Suprapubic skin (tissue), 4 donors: Measurements from ENCODE around the gene SLC22A23. TPM values are rescaled to one million over a fixed set of nuclear protein-coding genes. Genes with fewer than 3 reads are reported as not detected.

ENCODE experiments used
- DNase-seq, 2 donors: peaks; one replicate each; pipeline ENCODE4 v3.0.0-alpha.2; 2019; ENCODE audit warnings: low spot score in 2 of 2
- H3K27ac ChIP-seq: fragments of 200-600 bp; sonication (generic); one replicate; pipeline ENCODE4 v1.5.1; 2019
- H3K27me3 ChIP-seq: fragments of 200-600 bp; sonication (generic); one replicate; pipeline ENCODE4 v1.5.1; 2019
- H3K36me3 ChIP-seq: fragments of 200-600 bp; sonication (generic); one replicate; pipeline ENCODE4 v1.5.1; 2019
- H3K4me1 ChIP-seq: fragments of 200-600 bp; sonication (generic); one replicate; pipeline ENCODE4 v1.5.1; 2019
- H3K4me3 ChIP-seq: fragments of 200-600 bp; sonication (generic); one replicate; pipeline ENCODE4 v1.5.1; 2019; ENCODE audit warnings: mild to moderate bottlenecking
- H3K9me3 ChIP-seq: fragments of 200-600 bp; sonication (generic); one replicate; pipeline ENCODE4 v1.5.1; 2019
- CTCF ChIP-seq, 2 donors: fragments of 200-600 bp in 1 of 2; fragments of 450-650 bp in 1 of 2; sonication (generic) in 1 of 2; IDR thresholded peaks; one replicate each; pipeline ENCODE4 v1.5.1; 2016 to 2019; ENCODE audit warnings: antibody characterized with exemption in 2 of 2, mild to moderate bottlenecking in 1 of 2, moderate library complexity in 1 of 2
- EP300 ChIP-seq: sonication (generic); formaldehyde crosslinking; IDR thresholded peaks from one replicate; pipeline ENCODE4 v1.6.1; 2017; ENCODE audit warnings: antibody characterized with exemption
- POLR2A ChIP-seq, 2 donors: fragments of 450-650 bp; IDR thresholded peaks; one replicate each; pipeline ENCODE4 v1.6.1; 2017; ENCODE audit warnings: antibody characterized with exemption in 2 of 2, mild to moderate bottlenecking in 2 of 2, moderate library complexity in 2 of 2
- POLR2AphosphoS5 ChIP-seq, 3 donors: sonication (generic); formaldehyde crosslinking; IDR thresholded peaks; one replicate each; pipeline ENCODE4 v1.6.1; 2017; ENCODE audit warnings: antibody characterized with exemption in 3 of 3
- WGBS: methylation state at CpG from one replicate; pipeline ENCODE4 v1.1.5; 2018; 5-methylcytosine and 5-hydroxymethylcytosine counted together
- total RNA-seq, 4 donors: library from RNA; depleted of rRNA; stranded (reverse); fragments of >200 nt; gene quantifications; one replicate each; pipeline ENCODE4 v1.1.0, GENCODE V29; 2016

Gene SLC22A23
- total RNA-seq, 4 donors from 2014 or later = 38.2 to 59.8 (median 48.1) TPM

- 75% methylated on average over 6 of the region's 6 CpGs for WGBS
- no peak for TF ChIP-seq CTCF (IDR thresholded peaks at IDR 0.05)
- TF ChIP-seq POLR2AphosphoS5 (IDR thresholded peaks at IDR 0.05) = no peak
- no peak for TF ChIP-seq POLR2A (IDR thresholded peaks at IDR 0.05)
- TF ChIP-seq EP300 = no peak
- H3K4me1 ChIP-seq = peaks cover 41% of the 10 kb centered on the region
- no peaks in the 10 kb centered on the region for H3K36me3 ChIP-seq
- H3K4me3 ChIP-seq = no peak overlapping the region
- no peak for DNase-seq
- no peaks in the 10 kb centered on the region for H3K9me3 ChIP-seq
- H3K27me3 ChIP-seq = no peaks in the 10 kb centered on the region
- H3K27ac ChIP-seq = peak overlapping the region; percentile 79
Observed at GRCh38 chr6:3357678-3358077, 99.2 kb downstream of the SLC22A23 start.

GRCh38 chr6:3356824-3357420, 99.9 kb downstream of the SLC22A23 start:
- WGBS = 45% methylated on average over 4 of the region's 4 CpGs
- peaks cover 39% of the 10 kb centered on the region for H3K4me1 ChIP-seq
- peak overlapping the region; percentile 39 for H3K4me3 ChIP-seq
- H3K27me3 ChIP-seq = no peaks in the 10 kb centered on the region
- no peak for DNase-seq
- no peaks in the 10 kb centered on the region for H3K9me3 ChIP-seq
- TF ChIP-seq POLR2AphosphoS5 (IDR thresholded peaks at IDR 0.05) (no peak), EP300 (no peak), CTCF (IDR thresholded peaks at IDR 0.05) (no peak), POLR2A (IDR thresholded peaks at IDR 0.05) (no peak)
- H3K36me3 ChIP-seq = no peaks in the 10 kb centered on the region
- peak overlapping the region; percentile 79 for H3K27ac ChIP-seq

- Histone ChIP-seq H3K9me3 (no peaks in the 10 kb centered on the region), H3K4me3 (peak overlapping the region; percentile 39), H3K27me3 (no peaks in the 10 kb centered on the region), H3K27ac (peak overlapping the region; percentile 79), H3K36me3 (no peaks in the 10 kb centered on the region), H3K4me1 (peaks cover 39% of the 10 kb centered on the region)
- WGBS = 6% methylated on average over 12 of the region's 24 CpGs
- DNase-seq = peak; percentile 87 to 89
- TF ChIP-seq CTCF (IDR thresholded peaks at IDR 0.05) = no peak
- TF ChIP-seq POLR2AphosphoS5 (IDR thresholded peaks at IDR 0.05) = no peak
- TF ChIP-seq POLR2A (IDR thresholded peaks at IDR 0.05) = no peak
- TF ChIP-seq EP300 = no peak
Observed at GRCh38 chr6:3356056-3356823, 100.6 kb downstream of the SLC22A23 start.

- H3K9me3 ChIP-seq = no peaks in the 10 kb centered on the region
- peak overlapping the region; percentile 79 for H3K27ac ChIP-seq
- H3K27me3 ChIP-seq = no peaks in the 10 kb centered on the region
- no peak for DNase-seq
- peak overlapping the region; percentile 39 for H3K4me3 ChIP-seq
- WGBS = 9% methylated on average over 20 of the region's 20 CpGs
- peaks cover 42% of the 10 kb centered on the region for H3K4me1 ChIP-seq
- H3K36me3 ChIP-seq = no peaks in the 10 kb centered on the region
- TF ChIP-seq POLR2AphosphoS5 (IDR thresholded peaks at IDR 0.05) = no peak
- TF ChIP-seq EP300 = no peak
- no peak for TF ChIP-seq POLR2A (IDR thresholded peaks at IDR 0.05)
- TF ChIP-seq CTCF (IDR thresholded peaks at IDR 0.05) = no peak
Observed at GRCh38 chr6:3355358-3356055, 101.3 kb downstream of the SLC22A23 start.

- peaks cover 42% of the 10 kb centered on the region for H3K4me1 ChIP-seq
Observed at GRCh38 chr6:3355011-3355357, 101.9 kb downstream of the SLC22A23 start.

More at GRCh38 chr6:3355011-3355357, 101.9 kb downstream of the SLC22A23 start:
- DNase-seq = no peak
- Histone ChIP-seq H3K36me3 (no peaks in the 10 kb centered on the region), H3K27me3 (no peaks in the 10 kb centered on the region), H3K27ac (peak overlapping the region; percentile 79), H3K4me3 (no peak overlapping the region), H3K9me3 (no peaks in the 10 kb centered on the region)
- 60% methylated on average over 4 of the region's 4 CpGs for WGBS
- no peak for TF ChIP-seq EP300
- no peak for TF ChIP-seq POLR2AphosphoS5 (IDR thresholded peaks at IDR 0.05)
- TF ChIP-seq CTCF (IDR thresholded peaks at IDR 0.05) = no peak
- TF ChIP-seq POLR2A (IDR thresholded peaks at IDR 0.05) = no peak
